H1 (cell line): Measurements from ENCODE around the gene UBQLNL.

Experiments used
- CHD2 ChIP-seq: IDR thresholded peaks from 2 replicates; pipeline ENCODE4 v1.6.1; 2012; ENCODE audit warnings: low read length, improper control_type of control experiment
- CREB1 ChIP-seq: IDR thresholded peaks from 2 replicates; pipeline ENCODE4 v1.6.1; 2012; ENCODE audit warnings: inconsistent platforms
- EP300 ChIP-seq, 2 experiments: IDR thresholded peaks; 1 replicate in 1 of 2; 2 replicates in 1 of 2; pipeline ENCODE4 v1.6.1; 2011 to 2012; ENCODE audit warnings: low read depth in 2 of 2, low read length in 2 of 2, mild to moderate bottlenecking in 2 of 2, borderline replicate concordance in 1 of 2, inconsistent platforms in 1 of 2, moderate library complexity in 1 of 2
- GTF2F1 ChIP-seq: IDR thresholded peaks from 2 replicates; pipeline ENCODE4 v1.6.1; 2012; ENCODE audit warnings: low read depth, low read length, improper control_type of control experiment, borderline replicate concordance
- KDM1A ChIP-seq: fragments of 200-600, 300-600 bp; sonication (generic); IDR thresholded peaks from 2 replicates; pipeline ENCODE4 v1.7.1; 2016; ENCODE audit warnings: mild to moderate bottlenecking, low read length, borderline replicate concordance
- PHF8 ChIP-seq: fragments of 200-600 bp; sonication (generic); conservative IDR thresholded peaks from 2 replicates; pipeline ENCODE4 v1.7.1; 2012; ENCODE audit warnings: low read depth, mild to moderate bottlenecking, inconsistent platforms, low read length, moderate library complexity
- POLR2A ChIP-seq, 2 experiments: IDR thresholded peaks; 1 replicate in 1 of 2; 2 replicates in 1 of 2; pipeline ENCODE4 v1.6.1; 2011; ENCODE audit warnings: low read depth in 2 of 2, low read length in 2 of 2, mild to moderate bottlenecking in 2 of 2; ENCODE audit errors: control extremely low read depth in 1 of 2
- RBBP5 ChIP-seq: IDR thresholded peaks from 2 replicates; pipeline ENCODE4 v1.7.1; 2012; ENCODE audit warnings: low read depth, mild to moderate bottlenecking, inconsistent platforms, low read length, moderate library complexity, borderline replicate concordance
- RFX5 ChIP-seq: IDR thresholded peaks from 2 replicates; pipeline ENCODE4 v1.6.1; 2011; ENCODE audit warnings: low read depth, low read length, improper control_type of control experiment, borderline replicate concordance
- SP1 ChIP-seq: IDR thresholded peaks from 2 replicates; pipeline ENCODE4 v1.6.1; 2011; ENCODE audit warnings: low read depth, low read length
- SUZ12 ChIP-seq: fragments of 200-600 bp; sonication (generic); IDR thresholded peaks from 2 replicates; pipeline ENCODE4 v1.6.1; 2012; ENCODE audit warnings: mild to moderate bottlenecking, inconsistent platforms, low read length, moderate library complexity, mixed read lengths
- TF ChIP-seq, protein P1 (sequence below), 3 experiments: IDR thresholded peaks; 1 replicate in 2 of 3; 2 replicates in 1 of 3; pipeline versions ENCODE4 v1.5.1 to v1.6.1; 2011; ENCODE audit warnings: low read length in 3 of 3, mild to moderate bottlenecking in 3 of 3, inconsistent platforms in 2 of 3, low read depth in 1 of 3, moderate library complexity in 1 of 3; ENCODE audit not compliant: insufficient read depth in 1 of 3; ENCODE audit errors: control extremely low read depth in 1 of 3
- TF ChIP-seq, protein P2 (sequence below): IDR thresholded peaks from 2 replicates; pipeline ENCODE4 v1.6.1; 2011; ENCODE audit warnings: low read length, improper control_type of control experiment

DNA sequence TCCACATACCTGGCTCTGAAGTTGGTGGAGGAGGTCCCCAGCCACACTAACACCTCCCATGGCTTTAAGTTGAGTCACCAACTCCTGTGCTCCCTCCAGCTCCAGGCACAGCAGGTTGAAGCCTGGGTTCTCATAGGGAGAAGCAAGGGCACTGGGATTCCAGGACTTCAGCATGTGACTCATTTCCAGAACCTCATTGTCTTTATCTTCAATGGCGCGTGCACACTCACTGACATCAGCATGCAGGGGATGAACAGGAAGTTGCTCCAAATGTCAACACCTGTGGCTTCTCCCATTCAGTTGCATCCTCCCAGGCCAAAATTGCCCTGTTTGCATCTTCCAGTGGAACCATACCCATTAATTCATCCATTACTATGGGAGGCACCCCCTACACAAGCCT, 5.8 kb upstream of the UBQLNL start:
- no peak for TF ChIP-seq POLR2A (IDR thresholded peaks at IDR 0.05; ENCODE audit: control extremely low read depth in 1 of 2, low read depth in 2 of 2, low read length in 2 of 2)
- TF ChIP-seq, protein P1, sequence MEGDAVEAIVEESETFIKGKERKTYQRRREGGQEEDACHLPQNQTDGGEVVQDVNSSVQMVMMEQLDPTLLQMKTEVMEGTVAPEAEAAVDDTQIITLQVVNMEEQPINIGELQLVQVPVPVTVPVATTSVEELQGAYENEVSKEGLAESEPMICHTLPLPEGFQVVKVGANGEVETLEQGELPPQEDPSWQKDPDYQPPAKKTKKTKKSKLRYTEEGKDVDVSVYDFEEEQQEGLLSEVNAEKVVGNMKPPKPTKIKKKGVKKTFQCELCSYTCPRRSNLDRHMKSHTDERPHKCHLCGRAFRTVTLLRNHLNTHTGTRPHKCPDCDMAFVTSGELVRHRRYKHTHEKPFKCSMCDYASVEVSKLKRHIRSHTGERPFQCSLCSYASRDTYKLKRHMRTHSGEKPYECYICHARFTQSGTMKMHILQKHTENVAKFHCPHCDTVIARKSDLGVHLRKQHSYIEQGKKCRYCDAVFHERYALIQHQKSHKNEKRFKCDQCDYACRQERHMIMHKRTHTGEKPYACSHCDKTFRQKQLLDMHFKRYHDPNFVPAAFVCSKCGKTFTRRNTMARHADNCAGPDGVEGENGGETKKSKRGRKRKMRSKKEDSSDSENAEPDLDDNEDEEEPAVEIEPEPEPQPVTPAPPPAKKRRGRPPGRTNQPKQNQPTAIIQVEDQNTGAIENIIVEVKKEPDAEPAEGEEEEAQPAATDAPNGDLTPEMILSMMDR (IDR thresholded peaks at IDR 0.05; ENCODE audit: control extremely low read depth in 1 of 3, insufficient read depth in 1 of 3, low read depth in 1 of 3, low read length in 3 of 3), result no peak
- TF ChIP-seq SP1, result no peak
- TF ChIP-seq CHD2, result no peak
- no peak for TF ChIP-seq RFX5
- TF ChIP-seq RBBP5, result no peak
- TF ChIP-seq EP300 (IDR thresholded peaks at IDR 0.05; ENCODE audit: borderline replicate concordance in 1 of 2, low read depth in 2 of 2, low read length in 2 of 2), result no peak
- TF ChIP-seq, protein P2, sequence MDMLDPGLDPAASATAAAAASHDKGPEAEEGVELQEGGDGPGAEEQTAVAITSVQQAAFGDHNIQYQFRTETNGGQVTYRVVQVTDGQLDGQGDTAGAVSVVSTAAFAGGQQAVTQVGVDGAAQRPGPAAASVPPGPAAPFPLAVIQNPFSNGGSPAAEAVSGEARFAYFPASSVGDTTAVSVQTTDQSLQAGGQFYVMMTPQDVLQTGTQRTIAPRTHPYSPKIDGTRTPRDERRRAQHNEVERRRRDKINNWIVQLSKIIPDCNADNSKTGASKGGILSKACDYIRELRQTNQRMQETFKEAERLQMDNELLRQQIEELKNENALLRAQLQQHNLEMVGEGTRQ, result no peak
- TF ChIP-seq SUZ12, result no peak
- no peak for TF ChIP-seq KDM1A
- TF ChIP-seq GTF2F1, result no peak
- TF ChIP-seq PHF8, result no peak
- no peak for TF ChIP-seq CREB1
